ENCODE measurements around the gene SV2C. TPM values are rescaled to one million over a fixed set of nuclear protein-coding genes. Genes with fewer than 3 reads are reported as not detected.
"Not testable (repeated sequence)": the region's sequence is repeated elsewhere in the genome, so short reads cannot be mapped to it uniquely, and the experiment has no call there.

Gene SV2C
- total RNA-seq, 1 donor from 2014 or later = not detected

- Mint-ChIP-seq H3K9me3 (ENCODE audit: unreplicated experiment) (no peaks in the 10 kb centered on the region), H3K27me3 (ENCODE audit: unreplicated experiment) (peaks cover 4% of the 10 kb centered on the region), H3K4me1 (ENCODE audit: unreplicated experiment) (no peaks in the 10 kb centered on the region), H3K27ac (ENCODE audit: unreplicated experiment) (no peak overlapping the region), H3K4me3 (ENCODE audit: unreplicated experiment) (no peak overlapping the region), H3K36me3 (ENCODE audit: unreplicated experiment) (no peaks in the 10 kb centered on the region)
- TF ChIP-seq, protein P1, sequence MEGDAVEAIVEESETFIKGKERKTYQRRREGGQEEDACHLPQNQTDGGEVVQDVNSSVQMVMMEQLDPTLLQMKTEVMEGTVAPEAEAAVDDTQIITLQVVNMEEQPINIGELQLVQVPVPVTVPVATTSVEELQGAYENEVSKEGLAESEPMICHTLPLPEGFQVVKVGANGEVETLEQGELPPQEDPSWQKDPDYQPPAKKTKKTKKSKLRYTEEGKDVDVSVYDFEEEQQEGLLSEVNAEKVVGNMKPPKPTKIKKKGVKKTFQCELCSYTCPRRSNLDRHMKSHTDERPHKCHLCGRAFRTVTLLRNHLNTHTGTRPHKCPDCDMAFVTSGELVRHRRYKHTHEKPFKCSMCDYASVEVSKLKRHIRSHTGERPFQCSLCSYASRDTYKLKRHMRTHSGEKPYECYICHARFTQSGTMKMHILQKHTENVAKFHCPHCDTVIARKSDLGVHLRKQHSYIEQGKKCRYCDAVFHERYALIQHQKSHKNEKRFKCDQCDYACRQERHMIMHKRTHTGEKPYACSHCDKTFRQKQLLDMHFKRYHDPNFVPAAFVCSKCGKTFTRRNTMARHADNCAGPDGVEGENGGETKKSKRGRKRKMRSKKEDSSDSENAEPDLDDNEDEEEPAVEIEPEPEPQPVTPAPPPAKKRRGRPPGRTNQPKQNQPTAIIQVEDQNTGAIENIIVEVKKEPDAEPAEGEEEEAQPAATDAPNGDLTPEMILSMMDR (IDR thresholded peaks at IDR 0.05) = no peak
- DNase-seq (ENCODE audit: extremely low spot score, unreplicated experiment) = no peak
These were observed 147.6 kb downstream of the SV2C start for GRCh38 chr5:76230711-76231285.

DNA sequence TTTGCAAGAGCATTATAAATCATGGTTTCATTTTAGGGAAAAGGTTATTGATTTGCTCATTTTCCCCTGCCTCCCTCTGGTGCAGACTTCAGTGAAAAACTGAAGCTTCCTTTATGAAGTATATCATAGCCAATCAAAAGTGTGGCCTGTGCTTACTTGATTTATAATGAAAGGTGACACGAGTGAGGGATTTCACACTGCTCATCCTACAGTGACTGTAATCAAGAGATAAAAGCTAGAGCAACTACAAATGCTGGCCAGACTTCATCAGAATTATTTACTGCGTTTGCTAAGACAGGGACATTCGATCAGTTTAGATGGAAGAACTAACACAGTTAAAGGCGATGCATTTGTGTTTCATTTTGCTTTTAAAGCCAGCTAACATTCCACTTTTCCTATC, 151.5 kb downstream of the SV2C start:
- TF ChIP-seq, protein P1 (IDR thresholded peaks at IDR 0.05) = no peak
- Mint-ChIP-seq H3K27me3 (ENCODE audit: unreplicated experiment) (peaks cover 23% of the 10 kb centered on the region), H3K4me3 (ENCODE audit: unreplicated experiment) (no peak overlapping the region), H3K9me3 (ENCODE audit: unreplicated experiment) (peaks cover 9% of the 10 kb centered on the region), H3K4me1 (ENCODE audit: unreplicated experiment) (no peaks in the 10 kb centered on the region), H3K36me3 (ENCODE audit: unreplicated experiment) (no peaks in the 10 kb centered on the region), H3K27ac (ENCODE audit: unreplicated experiment) (no peak overlapping the region)
- DNase-seq (ENCODE audit: extremely low spot score, unreplicated experiment) = no peak

GRCh38 chr5:76236684-76237083, 153.5 kb downstream of the SV2C start:
- no peak overlapping the region for H3K27ac Mint-ChIP-seq (ENCODE audit: unreplicated experiment)
- H3K36me3 Mint-ChIP-seq (ENCODE audit: unreplicated experiment) = no peaks in the 10 kb centered on the region
- no peaks in the 10 kb centered on the region for H3K4me1 Mint-ChIP-seq (ENCODE audit: unreplicated experiment)
- peaks cover 9% of the 10 kb centered on the region for H3K9me3 Mint-ChIP-seq (ENCODE audit: unreplicated experiment)
- TF ChIP-seq, protein P1 (IDR thresholded peaks at IDR 0.05) = no peak
- peaks cover 36% of the 10 kb centered on the region for H3K27me3 Mint-ChIP-seq (ENCODE audit: unreplicated experiment)
- DNase-seq (ENCODE audit: extremely low spot score, unreplicated experiment) = no peak
- H3K4me3 Mint-ChIP-seq (ENCODE audit: unreplicated experiment) = no peak overlapping the region

GRCh38 chr5:76240336-76240735, 157.2 kb downstream of the SV2C start:
- H3K27ac Mint-ChIP-seq (ENCODE audit: unreplicated experiment) = no peak overlapping the region
- DNase-seq (ENCODE audit: extremely low spot score, unreplicated experiment) = no peak
- no peaks in the 10 kb centered on the region for H3K36me3 Mint-ChIP-seq (ENCODE audit: unreplicated experiment)
- H3K4me3 Mint-ChIP-seq (ENCODE audit: unreplicated experiment) = no peak overlapping the region
- H3K27me3 Mint-ChIP-seq (ENCODE audit: unreplicated experiment) = peaks cover 52% of the 10 kb centered on the region
- H3K9me3 Mint-ChIP-seq (ENCODE audit: unreplicated experiment) = peaks cover 9% of the 10 kb centered on the region
- H3K4me1 Mint-ChIP-seq (ENCODE audit: unreplicated experiment) = no peaks in the 10 kb centered on the region
- TF ChIP-seq, protein P1 (IDR thresholded peaks at IDR 0.05) = no peak

DNA sequence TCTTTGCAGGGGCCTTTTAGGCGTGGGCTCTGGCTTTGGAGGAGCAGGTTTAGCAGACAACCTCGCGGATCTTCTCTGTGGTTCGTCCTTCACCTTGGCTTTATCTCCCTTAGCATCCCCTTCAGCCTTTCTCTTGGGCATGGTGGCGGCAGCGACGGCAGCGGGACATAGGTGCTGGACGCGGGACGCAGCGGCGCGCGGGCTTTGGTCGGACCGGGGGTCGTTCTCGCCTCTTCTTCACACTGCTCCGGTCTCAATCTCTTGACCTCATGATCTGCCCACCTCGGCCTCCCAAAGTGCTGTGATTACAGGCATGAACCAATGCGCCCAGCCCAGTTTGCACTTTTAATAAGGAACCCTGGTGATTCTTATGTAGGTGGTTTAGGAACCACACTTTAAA, 159.0 kb downstream of the SV2C start:
- H3K27me3 Mint-ChIP-seq (ENCODE audit: unreplicated experiment) = peaks cover 60% of the 10 kb centered on the region
- DNase-seq (ENCODE audit: extremely low spot score, unreplicated experiment); H3K4me1 Mint-ChIP-seq (ENCODE audit: unreplicated experiment); H3K9me3 Mint-ChIP-seq (ENCODE audit: unreplicated experiment); H3K36me3 Mint-ChIP-seq (ENCODE audit: unreplicated experiment); H3K4me3 Mint-ChIP-seq (ENCODE audit: unreplicated experiment); H3K27ac Mint-ChIP-seq (ENCODE audit: unreplicated experiment): not testable (repeated sequence)

GRCh38 chr5:76245590-76245989, 162.4 kb downstream of the SV2C start:
- Mint-ChIP-seq H3K27me3 (ENCODE audit: unreplicated experiment) (peaks cover 50% of the 10 kb centered on the region), H3K4me1 (ENCODE audit: unreplicated experiment) (no peaks in the 10 kb centered on the region), H3K4me3 (ENCODE audit: unreplicated experiment) (no peak overlapping the region), H3K27ac (ENCODE audit: unreplicated experiment) (no peak overlapping the region), H3K36me3 (ENCODE audit: unreplicated experiment) (no peaks in the 10 kb centered on the region), H3K9me3 (ENCODE audit: unreplicated experiment) (no peaks in the 10 kb centered on the region)
- TF ChIP-seq, protein P1 (IDR thresholded peaks at IDR 0.05) = no peak
- DNase-seq (ENCODE audit: extremely low spot score, unreplicated experiment) = no peak
